Prostate gland (tissue), 2 donors: ENCODE measurements around the gene TCF12. TPM values are rescaled to one million over a fixed set of nuclear protein-coding genes. Genes with fewer than 3 reads are reported as not detected.
A peak's percentile ranks its signal among the peaks of the same experiment; 100 is the strongest.

Experiments
- DNase-seq: peaks from one replicate; pipeline ENCODE4 v3.0.0-alpha.2; 2019; ENCODE audit warnings: low spot score
- H3K27ac ChIP-seq, 2 donors: fragments of 200-600 bp; sonication (generic); 2 replicates each; pipeline ENCODE4 v1.5.1; 2017 to 2019
- H3K27me3 ChIP-seq: fragments of 200-600 bp; sonication (generic); replicated peaks from 2 replicates; pipeline ENCODE4 v1.5.1; 2019; ENCODE audit not compliant: insufficient read depth
- H3K36me3 ChIP-seq, 2 donors: fragments of 200-600 bp; sonication (generic); 1 replicate in 1 of 2; 2 replicates in 1 of 2; pipeline versions ENCODE4 v1.5.1 to v1.8.1; 2017 to 2019
- H3K4me1 ChIP-seq: fragments of 200-600 bp; sonication (generic); replicated peaks from 2 replicates; pipeline ENCODE4 v1.5.1; 2019
- H3K4me3 ChIP-seq, 2 donors: fragments of 200-600 bp; sonication (generic); 2 replicates each; pipeline ENCODE4 v1.5.1; 2017 to 2019
- H3K9me3 ChIP-seq: fragments of 200-600 bp; sonication (generic); 2 replicates; pipeline ENCODE4 v1.5.1; 2017
- POLR2A ChIP-seq: fragments of 450-650 bp; IDR thresholded peaks from one replicate; pipeline ENCODE4 v1.6.1; 2016; ENCODE audit warnings: antibody characterized with exemption, mild to moderate bottlenecking
- POLR2AphosphoS5 ChIP-seq: sonication (generic); formaldehyde crosslinking; IDR thresholded peaks from one replicate; pipeline ENCODE4 v1.6.1; 2017; ENCODE audit warnings: antibody characterized with exemption
- WGBS: methylation state at CpG from one replicate; pipeline ENCODE4 v1.1.5; 2018; 5-methylcytosine and 5-hydroxymethylcytosine counted together
- intact Hi-C: fragments of 100-400 bp; cut with DNase I; formaldehyde crosslinking; loops from one replicate; pipeline ENCODE4 v1.14.2; 2022
- total RNA-seq, 2 donors: library from RNA; depleted of rRNA; stranded (reverse); fragments of >200 nt; gene quantifications; one replicate each; pipeline ENCODE4 v1.1.0, GENCODE V29; 2016
- TF ChIP-seq, protein P1 (sequence below), 4 experiments: fragments of 200-600 bp in 2 of 4; fragments of 450-650 bp in 2 of 4; sonication (generic) in 2 of 4; IDR thresholded peaks; 1 replicate in 3 of 4; 2 replicates in 1 of 4; pipeline ENCODE4 v1.5.1; 2016 to 2019; ENCODE audit warnings: antibody characterized with exemption in 4 of 4, mild to moderate bottlenecking in 2 of 4, moderate library complexity in 2 of 4

TCF12 gene
- total RNA-seq, 2 donors from 2014 or later = 95.4 to 123 TPM

DNA sequence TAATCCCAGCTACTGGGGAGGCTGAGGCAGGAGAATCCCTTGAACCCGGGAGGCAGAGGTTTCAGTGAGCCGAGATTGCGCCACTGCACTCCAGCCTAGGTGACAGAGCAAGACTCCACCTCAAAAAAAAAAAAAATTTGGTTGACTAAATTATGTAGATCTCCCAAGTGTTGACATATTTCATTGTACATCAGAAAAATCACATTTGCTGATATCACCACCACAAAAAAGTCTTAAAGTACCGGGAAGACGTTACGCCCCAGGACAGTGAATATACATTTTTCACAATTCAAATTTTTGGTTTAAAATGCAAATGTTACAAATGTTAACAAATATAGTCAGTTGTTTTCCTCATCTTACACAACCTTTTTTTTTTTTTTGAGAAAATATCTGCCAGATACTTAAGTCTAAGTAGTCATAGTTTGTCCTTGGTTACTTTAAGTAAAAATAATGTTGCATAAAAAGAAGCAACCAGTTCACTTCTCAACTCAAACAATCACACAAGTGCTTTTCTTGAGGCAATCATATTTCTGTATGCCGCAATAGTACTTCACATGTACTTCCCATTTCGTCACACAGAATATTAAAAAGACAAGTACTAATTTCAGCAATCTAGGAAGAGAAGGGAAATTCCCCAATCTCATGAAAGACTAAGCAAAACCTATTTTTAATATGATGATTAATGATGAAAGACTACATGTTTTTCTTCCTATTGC lies 41.0 kb upstream of the TCF12 start:
- H3K27me3 ChIP-seq = no peaks in the 10 kb centered on the region
- no peaks in the 10 kb centered on the region for H3K9me3 ChIP-seq
- WGBS = 97% methylated on average over 8 of the region's 8 CpGs
- no peaks in the 10 kb centered on the region for H3K4me1 ChIP-seq
- H3K27ac ChIP-seq = no peak overlapping the region
- H3K36me3 ChIP-seq = no peaks in the 10 kb centered on the region
- TF ChIP-seq, protein P1, sequence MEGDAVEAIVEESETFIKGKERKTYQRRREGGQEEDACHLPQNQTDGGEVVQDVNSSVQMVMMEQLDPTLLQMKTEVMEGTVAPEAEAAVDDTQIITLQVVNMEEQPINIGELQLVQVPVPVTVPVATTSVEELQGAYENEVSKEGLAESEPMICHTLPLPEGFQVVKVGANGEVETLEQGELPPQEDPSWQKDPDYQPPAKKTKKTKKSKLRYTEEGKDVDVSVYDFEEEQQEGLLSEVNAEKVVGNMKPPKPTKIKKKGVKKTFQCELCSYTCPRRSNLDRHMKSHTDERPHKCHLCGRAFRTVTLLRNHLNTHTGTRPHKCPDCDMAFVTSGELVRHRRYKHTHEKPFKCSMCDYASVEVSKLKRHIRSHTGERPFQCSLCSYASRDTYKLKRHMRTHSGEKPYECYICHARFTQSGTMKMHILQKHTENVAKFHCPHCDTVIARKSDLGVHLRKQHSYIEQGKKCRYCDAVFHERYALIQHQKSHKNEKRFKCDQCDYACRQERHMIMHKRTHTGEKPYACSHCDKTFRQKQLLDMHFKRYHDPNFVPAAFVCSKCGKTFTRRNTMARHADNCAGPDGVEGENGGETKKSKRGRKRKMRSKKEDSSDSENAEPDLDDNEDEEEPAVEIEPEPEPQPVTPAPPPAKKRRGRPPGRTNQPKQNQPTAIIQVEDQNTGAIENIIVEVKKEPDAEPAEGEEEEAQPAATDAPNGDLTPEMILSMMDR (IDR thresholded peaks at IDR 0.05) = no peak
- TF ChIP-seq POLR2AphosphoS5 = no peak
- no peak for DNase-seq
- intact Hi-C loops = no loop called here
- no peak overlapping the region for H3K4me3 ChIP-seq

DNA sequence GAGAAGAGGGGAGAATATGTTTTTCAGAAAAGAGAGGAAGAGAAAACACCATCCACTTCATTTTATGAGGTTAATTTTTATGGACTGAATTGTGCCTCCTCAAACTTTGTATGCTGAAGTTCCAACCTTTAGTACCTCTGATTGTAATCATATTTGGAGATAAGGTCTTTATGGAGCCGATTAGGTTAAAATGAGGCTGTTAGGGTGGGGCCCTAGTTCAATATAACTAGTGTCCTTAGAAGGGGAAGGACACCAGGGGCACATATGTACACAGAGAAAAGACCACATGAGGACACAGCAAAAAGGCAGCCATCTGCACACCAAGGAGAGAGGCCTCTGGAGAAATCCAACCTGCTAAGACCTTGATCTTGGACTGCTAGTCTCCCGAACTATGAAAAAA lies 38.9 kb upstream of the TCF12 start:
- intact Hi-C loops = no loop called here
- H3K4me3 ChIP-seq = no peak overlapping the region
- no peak overlapping the region for H3K27ac ChIP-seq
- no peaks in the 10 kb centered on the region for H3K4me1 ChIP-seq
- H3K36me3 ChIP-seq = no peaks in the 10 kb centered on the region
- TF ChIP-seq, protein P1 (IDR thresholded peaks at IDR 0.05) = no peak
- no peak for TF ChIP-seq POLR2AphosphoS5
- TF ChIP-seq POLR2A = no peak
- H3K27me3 ChIP-seq = no peaks in the 10 kb centered on the region
- no peaks in the 10 kb centered on the region for H3K9me3 ChIP-seq
- DNase-seq = no peak
- 70% methylated on average over 2 of the region's 2 CpGs for WGBS

DNA sequence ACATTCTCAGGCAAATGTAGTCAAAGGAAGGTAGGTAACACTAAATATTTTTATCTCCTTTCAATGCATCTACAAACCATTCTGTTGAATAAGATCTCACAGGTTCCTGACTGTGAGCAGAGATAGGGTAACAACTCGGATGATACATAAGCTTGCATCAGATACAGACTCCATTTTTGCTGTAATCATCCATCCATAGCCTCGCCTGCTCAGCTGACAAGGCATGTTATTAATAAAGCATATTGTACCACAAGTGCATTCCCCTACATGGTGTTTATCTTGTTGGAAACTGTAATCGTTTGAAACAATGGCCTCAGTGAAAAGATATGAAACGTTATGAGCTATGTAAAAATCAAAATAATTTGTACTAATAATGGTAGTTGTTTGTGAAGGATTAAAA lies 35.4 kb upstream of the TCF12 start:
- H3K27ac ChIP-seq = no peak overlapping the region
- H3K9me3 ChIP-seq = no peaks in the 10 kb centered on the region
- H3K4me3 ChIP-seq = no peak overlapping the region
- 71% methylated on average over 4 of the region's 4 CpGs for WGBS
- DNase-seq = no peak
- TF ChIP-seq POLR2A (no peak), POLR2AphosphoS5 (no peak)
- TF ChIP-seq, protein P1 (IDR thresholded peaks at IDR 0.05) = no peak
- no peaks in the 10 kb centered on the region for H3K36me3 ChIP-seq
- no peaks in the 10 kb centered on the region for H3K27me3 ChIP-seq
- H3K4me1 ChIP-seq = no peaks in the 10 kb centered on the region
- intact Hi-C loops = no loop called here

DNA sequence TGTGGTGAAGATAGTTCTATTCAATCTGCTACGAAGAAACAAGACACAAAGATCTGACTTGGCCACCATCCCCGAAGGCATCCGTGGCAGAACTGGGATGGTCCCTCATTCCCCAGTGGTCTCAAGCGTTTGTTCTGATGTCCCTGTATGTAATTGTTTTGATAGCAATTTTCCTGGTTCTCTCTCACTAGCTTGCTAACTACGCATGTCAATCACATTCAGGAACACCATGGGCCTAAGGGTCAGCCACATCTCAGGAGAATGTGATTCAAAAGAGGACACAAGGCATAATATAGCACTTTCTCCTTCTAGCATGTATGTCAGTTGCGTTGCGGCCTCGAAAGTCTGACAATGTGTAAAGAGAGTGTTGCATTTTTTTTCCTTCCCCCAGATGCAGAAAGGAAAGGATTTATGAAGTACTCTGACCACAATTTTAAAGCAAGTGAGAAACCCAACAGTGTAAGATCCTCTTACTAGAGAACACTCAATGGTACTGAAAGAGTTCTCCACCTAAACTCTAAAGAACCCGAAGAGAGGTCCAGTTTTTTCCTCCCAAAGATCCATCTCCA lies 32.0 kb upstream of the TCF12 start:
- TF ChIP-seq, protein P1 (IDR thresholded peaks at IDR 0.05) = no peak
- TF ChIP-seq POLR2AphosphoS5 (no peak), POLR2A (no peak)
- H3K4me3 ChIP-seq = peak overlapping the region; percentile 65 to 70
- H3K9me3 ChIP-seq = no peaks in the 10 kb centered on the region
- intact Hi-C loops = no loop called here
- WGBS = 52% methylated on average over 9 of the region's 9 CpGs
- no peaks in the 10 kb centered on the region for H3K4me1 ChIP-seq
- DNase-seq = no peak
- peak overlapping the region; percentile 97 to 98 for H3K27ac ChIP-seq
- H3K36me3 ChIP-seq = no peaks in the 10 kb centered on the region
- H3K27me3 ChIP-seq = no peaks in the 10 kb centered on the region
